Suprapubic skin (tissue), 3 donors: ENCODE data around the gene PFN3.

Experiments
- POLR2AphosphoS5 ChIP-seq, 3 donors: sonication (generic); formaldehyde crosslinking; IDR thresholded peaks; one replicate each; pipeline ENCODE4 v1.6.1; 2017; ENCODE audit warnings: antibody characterized with exemption in 3 of 3
- TF ChIP-seq, protein P1 (sequence below), 2 donors: fragments of 200-600 bp in 1 of 2; fragments of 450-650 bp in 1 of 2; sonication (generic) in 1 of 2; IDR thresholded peaks; one replicate each; pipeline ENCODE4 v1.5.1; 2016 to 2019; ENCODE audit warnings: antibody characterized with exemption in 2 of 2, mild to moderate bottlenecking in 1 of 2, moderate library complexity in 1 of 2

DNA sequence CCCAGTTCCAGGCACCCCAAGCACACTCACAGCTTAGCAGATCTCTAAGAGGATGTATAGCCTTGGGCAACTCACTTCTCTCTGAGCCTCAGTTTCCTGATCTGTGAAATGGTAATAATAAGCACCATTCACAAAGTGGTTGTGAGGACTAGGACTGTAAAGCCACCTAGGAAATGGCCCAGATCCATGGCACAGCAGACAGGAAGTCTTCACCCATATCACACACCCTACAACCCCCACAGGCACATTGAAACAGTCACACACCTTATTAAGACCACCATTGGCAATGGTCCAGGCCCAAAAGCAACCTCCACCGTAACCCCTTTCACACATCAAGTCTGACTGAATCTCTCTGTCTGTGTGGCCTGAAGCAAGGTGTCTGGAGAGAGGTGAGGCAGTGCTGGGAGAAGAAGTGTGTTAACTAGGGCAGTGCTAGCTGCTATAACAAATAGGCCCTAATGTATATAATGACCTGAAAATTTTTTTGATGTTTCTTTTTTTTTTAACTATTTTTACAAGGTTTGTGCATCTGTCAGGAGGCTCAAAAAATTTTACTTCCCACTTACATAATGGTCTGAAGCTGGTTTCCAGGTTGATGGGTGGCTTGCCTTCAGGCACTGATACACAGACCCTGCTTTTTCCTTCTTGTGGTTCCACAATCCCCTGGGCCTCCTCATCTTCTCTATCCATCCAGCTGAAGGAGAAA lies 45.1 kb downstream of the PFN3 start:
- TF ChIP-seq, protein P1, sequence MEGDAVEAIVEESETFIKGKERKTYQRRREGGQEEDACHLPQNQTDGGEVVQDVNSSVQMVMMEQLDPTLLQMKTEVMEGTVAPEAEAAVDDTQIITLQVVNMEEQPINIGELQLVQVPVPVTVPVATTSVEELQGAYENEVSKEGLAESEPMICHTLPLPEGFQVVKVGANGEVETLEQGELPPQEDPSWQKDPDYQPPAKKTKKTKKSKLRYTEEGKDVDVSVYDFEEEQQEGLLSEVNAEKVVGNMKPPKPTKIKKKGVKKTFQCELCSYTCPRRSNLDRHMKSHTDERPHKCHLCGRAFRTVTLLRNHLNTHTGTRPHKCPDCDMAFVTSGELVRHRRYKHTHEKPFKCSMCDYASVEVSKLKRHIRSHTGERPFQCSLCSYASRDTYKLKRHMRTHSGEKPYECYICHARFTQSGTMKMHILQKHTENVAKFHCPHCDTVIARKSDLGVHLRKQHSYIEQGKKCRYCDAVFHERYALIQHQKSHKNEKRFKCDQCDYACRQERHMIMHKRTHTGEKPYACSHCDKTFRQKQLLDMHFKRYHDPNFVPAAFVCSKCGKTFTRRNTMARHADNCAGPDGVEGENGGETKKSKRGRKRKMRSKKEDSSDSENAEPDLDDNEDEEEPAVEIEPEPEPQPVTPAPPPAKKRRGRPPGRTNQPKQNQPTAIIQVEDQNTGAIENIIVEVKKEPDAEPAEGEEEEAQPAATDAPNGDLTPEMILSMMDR (IDR thresholded peaks at IDR 0.05) = no peak
- no peak for TF ChIP-seq POLR2AphosphoS5 (IDR thresholded peaks at IDR 0.05)
